Prostate gland (tissue), 2 donors: ENCODE measurements around the gene RPTOR.

ENCODE experiments used
- CTCF ChIP-seq, 4 experiments: fragments of 200-600 bp in 2 of 4; fragments of 450-650 bp in 2 of 4; sonication (generic) in 2 of 4; IDR thresholded peaks; 1 replicate in 3 of 4; 2 replicates in 1 of 4; pipeline ENCODE4 v1.5.1; 2016 to 2019; ENCODE audit warnings: antibody characterized with exemption in 4 of 4, mild to moderate bottlenecking in 2 of 4, moderate library complexity in 2 of 4
- POLR2A ChIP-seq: fragments of 450-650 bp; IDR thresholded peaks from one replicate; pipeline ENCODE4 v1.6.1; 2016; ENCODE audit warnings: antibody characterized with exemption, mild to moderate bottlenecking
- POLR2AphosphoS5 ChIP-seq: sonication (generic); formaldehyde crosslinking; IDR thresholded peaks from one replicate; pipeline ENCODE4 v1.6.1; 2017; ENCODE audit warnings: antibody characterized with exemption

GRCh38 chr17:80593181-80593580, 48.5 kb downstream of the RPTOR start:
- TF ChIP-seq CTCF (IDR thresholded peaks at IDR 0.05) (no peak), POLR2A (no peak), POLR2AphosphoS5 (no peak)
